Right hindlimb (tissue), 1 donor: ENCODE data around the gene SNAPC1.
A peak's percentile ranks its signal among the peaks of the same experiment; 100 is the strongest.

ENCODE experiments used
- DNase-seq: peaks from one replicate; pipeline ENCODE4 v3.0.0-alpha.2; 2018

Gene SNAPC1

GRCh38 chr14:61813096-61813606, 50.9 kb downstream of the SNAPC1 start:
- no peak for DNase-seq

GRCh38 chr14:61822458-61822857, 60.2 kb downstream of the SNAPC1 start:
- no peak for DNase-seq

DNA sequence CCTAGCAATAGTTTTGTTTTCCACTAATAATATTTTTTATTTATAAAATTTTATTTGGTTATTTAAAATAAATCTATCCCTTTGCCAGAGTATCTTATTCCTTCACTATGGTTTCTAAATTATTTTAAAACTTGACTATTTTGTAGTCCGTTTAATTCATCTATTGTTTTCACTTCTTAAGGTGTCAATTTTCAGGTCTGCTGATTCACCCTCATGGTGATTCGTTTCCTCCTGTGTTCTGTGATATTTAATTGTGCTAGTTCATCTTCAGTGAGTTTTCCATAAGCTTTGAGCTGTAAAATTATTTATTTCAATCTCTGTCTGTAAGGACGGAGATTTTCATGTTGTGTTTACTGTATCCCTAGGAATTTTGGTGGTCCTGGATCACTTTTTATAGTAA, 70.6 kb downstream of the SNAPC1 start:
- DNase-seq, result no peak

DNA sequence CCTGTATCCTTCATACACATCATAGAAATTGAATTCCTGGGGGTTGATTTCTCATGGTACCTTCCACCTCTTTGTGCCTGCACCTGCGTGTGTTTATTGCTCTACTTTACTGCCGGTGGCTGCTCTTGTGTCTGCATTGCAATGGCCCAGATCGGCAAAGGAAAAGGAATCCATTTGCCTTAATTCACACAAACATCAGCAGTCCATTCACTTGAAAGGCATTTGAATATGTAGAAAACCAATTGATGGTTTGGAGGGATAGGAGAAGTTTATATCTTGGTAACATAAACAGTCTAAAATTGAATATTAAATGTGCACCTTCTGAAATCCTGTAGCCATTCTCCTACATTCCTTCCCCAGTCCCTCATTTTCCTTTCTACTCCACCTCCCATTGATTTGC, 74.0 kb downstream of the SNAPC1 start:
- DNase-seq, result no peak

- no peak for DNase-seq
These were observed 74.6 kb downstream of the SNAPC1 start for GRCh38 chr14:61836807-61837206.

- DNase-seq, result peak; percentile 81
These were observed 75.4 kb downstream of the SNAPC1 start for GRCh38 chr14:61837336-61838229.

- no peak for DNase-seq
These were observed 76.5 kb downstream of the SNAPC1 start for GRCh38 chr14:61838661-61839245.

DNA sequence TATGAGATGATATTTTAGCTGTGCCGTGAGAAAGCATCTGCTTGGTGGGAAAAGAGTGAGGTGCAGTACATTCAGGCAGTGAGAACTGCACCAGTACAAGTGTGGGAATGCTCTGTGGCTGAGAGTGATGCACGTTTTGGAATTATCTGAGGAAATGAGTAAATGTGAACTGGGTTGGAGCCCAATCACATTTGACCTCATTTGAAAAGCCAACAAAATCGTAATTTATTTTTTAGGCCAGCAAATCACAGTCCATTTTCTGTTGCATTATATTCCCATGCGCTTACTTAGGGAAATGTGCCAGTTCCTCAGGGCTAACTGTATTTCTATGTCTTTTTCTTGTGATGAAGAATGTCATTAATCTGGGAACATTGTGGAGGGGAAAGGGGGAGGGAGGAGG, 77.3 kb downstream of the SNAPC1 start:
- no peak for DNase-seq

DNA sequence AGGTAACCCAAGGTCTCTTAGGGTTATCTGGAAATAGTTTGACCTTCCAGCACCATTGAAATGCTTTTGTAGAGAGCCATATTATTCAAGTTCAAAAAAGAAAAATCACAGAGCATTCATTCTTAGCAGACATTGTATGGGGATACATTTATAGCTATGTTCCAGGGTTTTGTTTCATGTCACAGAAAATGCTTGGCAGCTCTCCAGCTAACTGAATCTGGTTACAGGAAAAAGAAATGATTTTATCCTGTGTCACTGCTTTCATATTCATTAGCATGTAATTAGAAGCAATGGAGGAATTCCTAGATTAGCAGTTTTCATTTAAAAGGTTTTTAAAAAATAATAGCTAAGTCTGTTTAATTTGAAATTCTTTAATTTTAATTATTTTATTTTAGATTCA, 78.9 kb downstream of the SNAPC1 start:
- DNase-seq, result no peak
